ENCODE measurements around the gene KRTAP9-7.
"Not testable (repeated sequence)": the region's sequence is repeated elsewhere in the genome, so short reads cannot be mapped to it uniquely, and the experiment has no call there.

Gene KRTAP9-7

DNA sequence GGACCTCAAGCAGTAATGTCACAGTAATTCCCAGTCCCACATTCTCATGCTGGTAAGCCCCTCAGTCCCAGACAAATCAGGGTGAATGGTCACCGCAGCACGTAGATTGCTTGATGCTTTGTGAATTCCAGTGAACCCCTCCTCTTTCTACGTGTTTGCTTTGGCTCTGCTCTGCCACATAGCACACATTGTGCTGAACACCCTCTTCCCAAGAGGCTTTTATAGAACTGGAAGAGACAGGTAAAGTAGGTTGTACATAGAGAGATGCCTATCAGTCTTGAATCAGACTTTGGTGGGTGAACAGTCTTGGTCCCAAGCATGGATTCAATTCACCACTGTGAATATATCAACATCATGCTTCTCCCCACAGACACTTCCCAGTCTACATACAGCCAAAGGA lies 10.9 kb upstream of the KRTAP9-7 start:
- TF ChIP-seq, protein P1, sequence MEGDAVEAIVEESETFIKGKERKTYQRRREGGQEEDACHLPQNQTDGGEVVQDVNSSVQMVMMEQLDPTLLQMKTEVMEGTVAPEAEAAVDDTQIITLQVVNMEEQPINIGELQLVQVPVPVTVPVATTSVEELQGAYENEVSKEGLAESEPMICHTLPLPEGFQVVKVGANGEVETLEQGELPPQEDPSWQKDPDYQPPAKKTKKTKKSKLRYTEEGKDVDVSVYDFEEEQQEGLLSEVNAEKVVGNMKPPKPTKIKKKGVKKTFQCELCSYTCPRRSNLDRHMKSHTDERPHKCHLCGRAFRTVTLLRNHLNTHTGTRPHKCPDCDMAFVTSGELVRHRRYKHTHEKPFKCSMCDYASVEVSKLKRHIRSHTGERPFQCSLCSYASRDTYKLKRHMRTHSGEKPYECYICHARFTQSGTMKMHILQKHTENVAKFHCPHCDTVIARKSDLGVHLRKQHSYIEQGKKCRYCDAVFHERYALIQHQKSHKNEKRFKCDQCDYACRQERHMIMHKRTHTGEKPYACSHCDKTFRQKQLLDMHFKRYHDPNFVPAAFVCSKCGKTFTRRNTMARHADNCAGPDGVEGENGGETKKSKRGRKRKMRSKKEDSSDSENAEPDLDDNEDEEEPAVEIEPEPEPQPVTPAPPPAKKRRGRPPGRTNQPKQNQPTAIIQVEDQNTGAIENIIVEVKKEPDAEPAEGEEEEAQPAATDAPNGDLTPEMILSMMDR (IDR thresholded peaks at IDR 0.05; ENCODE audit: low read depth, low read length): no peak
- no peak for DNase-seq
- Histone ChIP-seq H3K4me3 (ENCODE audit: low read depth, low read length) (no peak overlapping the region), H3K27me3 (peaks cover 18% of the 10 kb centered on the region), H3K9me3 (no peaks in the 10 kb centered on the region), H3K36me3 (no peaks in the 10 kb centered on the region), H3K4me1 (no peaks in the 10 kb centered on the region)

- TF ChIP-seq, protein P1 (IDR thresholded peaks at IDR 0.05; ENCODE audit: low read depth, low read length): no peak
- no peak for DNase-seq
- Histone ChIP-seq H3K4me1 (no peaks in the 10 kb centered on the region), H3K36me3 (no peaks in the 10 kb centered on the region), H3K27me3 (peaks cover 18% of the 10 kb centered on the region), H3K9me3 (no peaks in the 10 kb centered on the region), H3K4me3 (ENCODE audit: low read depth, low read length) (no peak within 1 kb of the TSS)
Observed at GRCh38 chr17:41265078-41265477, 10.4 kb upstream of the KRTAP9-7 start, which contains the start of gene KRTAP9-6. KRTAP9-6 (plus strand) TSS chr17:41265378; CDS start chr17:41265378, 0 bp downstream.

- Histone ChIP-seq H3K4me3 (ENCODE audit: low read depth, low read length) (no peak overlapping the region), H3K4me1 (no peaks in the 10 kb centered on the region), H3K9me3 (no peaks in the 10 kb centered on the region), H3K27me3 (peaks cover 9% of the 10 kb centered on the region), H3K36me3 (no peaks in the 10 kb centered on the region)
- no peak for DNase-seq
- TF ChIP-seq, protein P1 (IDR thresholded peaks at IDR 0.05; ENCODE audit: low read depth, low read length): no peak
Observed at GRCh38 chr17:41267711-41268110, 7.8 kb upstream of the KRTAP9-7 start.

DNA sequence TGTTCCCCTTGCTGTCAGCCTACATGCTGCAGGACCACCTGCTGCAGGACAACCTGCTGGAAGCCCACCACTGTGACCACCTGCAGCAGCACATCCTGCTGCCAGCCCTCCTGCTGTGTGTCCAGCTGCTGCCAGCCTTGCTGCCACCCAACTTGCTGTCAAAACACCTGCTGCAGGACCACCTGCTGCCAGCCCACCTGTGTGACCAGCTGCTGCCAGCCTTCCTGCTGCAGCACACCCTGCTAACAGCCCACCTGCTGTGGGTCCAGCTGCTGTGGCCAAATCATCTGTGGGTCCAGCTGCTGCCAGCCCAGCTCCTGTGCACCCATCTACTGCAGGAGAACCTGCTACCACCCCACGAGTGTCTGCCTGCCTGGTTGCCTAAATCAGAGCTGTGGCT lies 4.2 kb upstream of the KRTAP9-7 start:
- not testable (repeated sequence) for H3K36me3 ChIP-seq; H3K4me1 ChIP-seq; DNase-seq; H3K27me3 ChIP-seq; H3K4me3 ChIP-seq (ENCODE audit: low read depth, low read length); H3K9me3 ChIP-seq

DNA sequence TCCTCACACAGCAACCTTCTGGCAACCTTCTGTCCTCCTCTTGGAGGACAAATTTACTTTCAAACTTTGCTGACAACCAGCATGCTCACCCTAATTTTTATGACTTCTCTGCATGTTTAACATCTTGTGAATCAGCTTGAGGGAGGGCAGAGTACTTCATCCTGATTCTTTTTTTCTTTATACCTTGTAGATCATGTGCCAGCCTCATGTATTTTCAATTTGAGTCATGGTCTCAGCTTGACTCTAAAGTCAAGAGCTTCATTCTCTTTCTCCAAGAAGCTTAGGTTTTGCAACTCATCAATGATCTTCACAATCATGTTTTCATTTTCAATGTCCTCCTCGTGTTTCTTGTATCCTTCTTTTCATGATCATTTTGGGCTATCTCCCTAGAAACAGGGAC lies 3.6 kb upstream of the KRTAP9-7 start:
- TF ChIP-seq, protein P1 (IDR thresholded peaks at IDR 0.05; ENCODE audit: low read depth, low read length): no peak
- H3K36me3 ChIP-seq: no peaks in the 10 kb centered on the region
- no peaks in the 10 kb centered on the region for H3K9me3 ChIP-seq
- no peak for DNase-seq
- peaks cover 7% of the 10 kb centered on the region for H3K27me3 ChIP-seq
- no peak overlapping the region for H3K4me3 ChIP-seq (ENCODE audit: low read depth, low read length)
- H3K4me1 ChIP-seq: no peaks in the 10 kb centered on the region

- TF ChIP-seq, protein P1 (IDR thresholded peaks at IDR 0.05; ENCODE audit: low read depth, low read length): no peak
- DNase-seq: no peak
- Histone ChIP-seq H3K36me3 (no peaks in the 10 kb centered on the region), H3K4me3 (ENCODE audit: low read depth, low read length) (no peak overlapping the region), H3K9me3 (no peaks in the 10 kb centered on the region), H3K27me3 (peaks cover 21% of the 10 kb centered on the region), H3K4me1 (no peaks in the 10 kb centered on the region)
Observed at GRCh38 chr17:41278176-41278955, 2.9 kb downstream of the KRTAP9-7 start.
